Islet precursor cell (in vitro differentiated cells): Measurements from ENCODE around the gene RHOH.
A peak's percentile ranks its signal among the peaks of the same experiment; 100 is the strongest.
"Not testable (repeated sequence)": the region's sequence is repeated elsewhere in the genome, so short reads cannot be mapped to it uniquely, and the experiment has no call there.

Experiments used
- DNase-seq: peaks from one replicate; pipeline ENCODE4 v3.0.0-alpha.2; 2018

The RHOH gene

GRCh38 chr4:40196724-40197281 lies at the start of gene RHOH:
RHOH (plus strand) TSS chr4:40197031; CDS start chr4:40243387, 46,356 bp downstream.
- no peak for DNase-seq

GRCh38 chr4:40147490-40147889 lies 49.3 kb upstream of the RHOH start:
- DNase-seq, result not testable (repeated sequence)

- DNase-seq, result peak; percentile 74
Observed at GRCh38 chr4:40149960-40150385, 46.9 kb upstream of the RHOH start.

GRCh38 chr4:40150932-40151331 lies 45.9 kb upstream of the RHOH start:
- DNase-seq, result no peak

- DNase-seq, result no peak
Observed at GRCh38 chr4:40152637-40153036, 44.2 kb upstream of the RHOH start.

- DNase-seq, result no peak
Observed at GRCh38 chr4:40157436-40157835, 39.4 kb upstream of the RHOH start.

GRCh38 chr4:40160258-40160657 lies 36.6 kb upstream of the RHOH start:
- no peak for DNase-seq

GRCh38 chr4:40164459-40164858 lies 32.4 kb upstream of the RHOH start:
- no peak for DNase-seq

- DNase-seq, result no peak
Observed at GRCh38 chr4:40165916-40166315, 30.9 kb upstream of the RHOH start.

- DNase-seq, result no peak
Observed at GRCh38 chr4:40168070-40168469, 28.8 kb upstream of the RHOH start.

GRCh38 chr4:40170588-40170987 lies 26.2 kb upstream of the RHOH start:
- DNase-seq, result no peak

GRCh38 chr4:40173470-40173875 lies 23.4 kb upstream of the RHOH start:
- no peak for DNase-seq

GRCh38 chr4:40176602-40177001 lies 20.2 kb upstream of the RHOH start:
- DNase-seq, result no peak

GRCh38 chr4:40177591-40177990 lies 19.2 kb upstream of the RHOH start:
- DNase-seq, result no peak

GRCh38 chr4:40178672-40179071 lies 18.2 kb upstream of the RHOH start:
- DNase-seq, result no peak

GRCh38 chr4:40179360-40179759 lies 17.5 kb upstream of the RHOH start:
- no peak for DNase-seq

GRCh38 chr4:40180356-40180755 lies 16.5 kb upstream of the RHOH start:
- DNase-seq, result no peak

GRCh38 chr4:40182001-40182400 lies 14.8 kb upstream of the RHOH start:
- DNase-seq, result no peak

GRCh38 chr4:40182954-40183353 lies 13.9 kb upstream of the RHOH start:
- DNase-seq, result no peak

GRCh38 chr4:40183615-40184411 lies 13.0 kb upstream of the RHOH start:
- DNase-seq, result no peak

GRCh38 chr4:40185830-40186664 lies 10.8 kb upstream of the RHOH start:
- DNase-seq, result no peak

GRCh38 chr4:40186665-40187014 lies 10.2 kb upstream of the RHOH start:
- DNase-seq, result no peak

- no peak for DNase-seq
Observed at GRCh38 chr4:40187386-40187906, 9.4 kb upstream of the RHOH start.

- DNase-seq, result no peak
Observed at GRCh38 chr4:40190019-40190418, 6.8 kb upstream of the RHOH start.
